ENCODE data around the gene PLEKHG2. TPM values are rescaled to one million over a fixed set of nuclear protein-coding genes. Genes with fewer than 3 reads are reported as not detected.
"Not testable (repeated sequence)": the region's sequence is repeated elsewhere in the genome, so short reads cannot be mapped to it uniquely, and the experiment has no call there.

PLEKHG2 gene
- total RNA-seq: 20.7 TPM

- peak; percentile 99 for DNase-seq (ENCODE audit: low read depth in 2 of 3, low spot score in 2 of 3)
Observed at GRCh38 chr19:39412100-39412866, at the start of gene PLEKHG2. Gene PLEKHG2 (plus strand): TSS chr19:39412669. CDS start chr19:39414087, 1,418 bp downstream.

- no peak for DNase-seq (ENCODE audit: low read depth in 2 of 3, low spot score in 2 of 3)
Observed at GRCh38 chr19:39362682-39363657, 49.5 kb upstream of the PLEKHG2 start.

GRCh38 chr19:39363901-39364457, 48.5 kb upstream of the PLEKHG2 start:
- no peak for DNase-seq (ENCODE audit: low read depth in 2 of 3, low spot score in 2 of 3)

GRCh38 chr19:39365531-39365930, 46.9 kb upstream of the PLEKHG2 start:
- DNase-seq (ENCODE audit: low read depth in 2 of 3, low spot score in 2 of 3): no peak

DNA sequence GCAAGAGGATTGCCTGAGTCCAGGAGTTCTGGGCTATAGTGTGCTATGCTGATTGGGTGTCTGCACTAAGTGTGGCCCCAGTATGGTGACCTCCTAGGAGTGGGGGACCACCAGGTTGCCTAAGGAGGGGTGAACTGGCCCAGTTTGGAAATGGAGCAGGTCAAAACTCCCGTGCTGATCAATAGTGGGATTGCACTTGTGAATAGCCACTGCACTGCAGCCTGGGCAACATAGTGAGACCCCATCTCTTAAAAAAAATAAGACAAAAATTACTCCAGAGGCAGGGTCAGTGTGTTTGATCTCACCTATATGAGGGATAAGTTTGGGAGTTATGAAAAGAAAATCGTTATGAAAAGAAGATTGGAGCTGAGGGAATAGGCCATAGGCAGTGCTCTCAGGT, 43.3 kb upstream of the PLEKHG2 start:
- no peak for DNase-seq (ENCODE audit: low read depth in 2 of 3, low spot score in 2 of 3)

DNA sequence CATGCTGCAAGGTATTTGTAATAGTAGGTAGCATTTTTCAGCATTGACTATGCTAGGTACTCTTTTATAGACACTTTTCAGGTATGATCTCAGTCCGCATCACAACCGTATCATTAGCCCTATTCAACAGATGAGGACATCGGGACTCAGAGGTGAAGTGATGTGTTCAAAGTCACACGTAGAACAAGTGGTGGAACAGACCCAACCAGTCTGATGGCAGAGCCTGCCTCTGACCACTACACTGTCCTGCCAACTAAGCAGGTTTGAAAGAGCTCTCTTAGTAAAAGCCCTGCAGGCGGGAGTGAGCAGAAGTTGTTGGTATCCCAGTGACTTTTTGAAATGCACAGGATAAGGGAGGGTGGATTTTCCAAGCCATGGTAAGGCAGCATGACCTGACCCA, 41.7 kb upstream of the PLEKHG2 start:
- no peak for DNase-seq (ENCODE audit: low read depth in 2 of 3, low spot score in 2 of 3)

DNA sequence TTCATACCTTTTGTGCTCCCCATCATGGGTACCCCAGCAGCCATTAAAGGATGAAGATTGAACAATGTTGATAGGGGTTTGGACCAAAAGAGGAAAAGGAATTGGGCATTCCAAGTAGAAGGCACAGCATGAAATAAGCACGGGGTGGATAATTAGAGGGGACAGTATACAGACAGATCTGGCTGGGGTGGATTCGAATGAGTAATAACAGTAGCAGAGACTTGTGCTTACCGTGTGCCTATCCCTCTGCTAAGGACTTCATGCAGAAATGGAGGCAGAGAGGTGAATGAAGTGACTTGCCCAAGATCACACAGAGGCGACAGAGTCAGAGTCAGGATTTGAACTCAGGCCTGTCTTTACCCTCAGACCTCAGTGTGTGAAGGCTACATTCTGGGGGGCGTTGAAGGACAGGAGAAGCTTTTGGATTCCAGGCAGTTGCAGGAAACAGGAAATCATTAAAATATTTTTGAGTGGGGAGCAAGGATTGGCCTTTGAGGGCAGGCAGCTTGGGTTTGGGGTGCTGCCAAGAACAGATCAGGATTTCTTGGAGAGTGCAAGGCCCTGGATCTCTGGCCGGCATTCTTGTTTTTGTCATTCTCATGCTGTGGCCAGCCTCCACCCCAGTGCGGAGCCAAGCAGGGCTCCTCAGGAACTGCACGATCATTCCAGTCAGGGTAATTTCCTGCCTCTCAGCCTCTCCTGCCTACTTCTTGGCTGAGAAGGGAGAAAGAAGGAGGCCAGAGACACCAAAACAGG, 40.2 kb upstream of the PLEKHG2 start:
- no peak for DNase-seq (ENCODE audit: low read depth in 2 of 3, low spot score in 2 of 3)

- DNase-seq (ENCODE audit: low read depth in 2 of 3, low spot score in 2 of 3): no peak
Observed at GRCh38 chr19:39372941-39373340, 39.5 kb upstream of the PLEKHG2 start.

DNA sequence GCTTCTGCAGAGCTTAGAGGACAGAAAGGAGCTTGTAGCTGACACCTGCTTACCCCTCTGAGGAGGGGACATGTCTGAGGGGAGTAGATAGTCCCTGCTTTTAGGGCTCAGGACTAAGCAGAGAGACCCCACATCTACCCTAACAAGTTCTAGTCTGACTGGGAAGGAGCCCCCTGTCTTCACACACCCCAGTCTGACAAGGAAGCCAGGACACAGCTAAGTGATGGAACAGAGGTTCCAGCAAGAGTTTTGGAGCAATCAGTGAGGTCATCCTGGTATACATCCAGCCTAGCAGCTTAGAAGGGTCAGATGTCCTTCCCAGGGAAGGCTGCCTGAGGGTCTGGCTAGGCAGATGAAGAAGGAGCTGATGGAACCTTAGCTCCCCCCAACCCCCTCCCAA, 36.5 kb upstream of the PLEKHG2 start:
- no peak for DNase-seq (ENCODE audit: low read depth in 2 of 3, low spot score in 2 of 3)

- DNase-seq (ENCODE audit: low read depth in 2 of 3, low spot score in 2 of 3): no peak
Observed at GRCh38 chr19:39377373-39378362, 34.8 kb upstream of the PLEKHG2 start.

DNA sequence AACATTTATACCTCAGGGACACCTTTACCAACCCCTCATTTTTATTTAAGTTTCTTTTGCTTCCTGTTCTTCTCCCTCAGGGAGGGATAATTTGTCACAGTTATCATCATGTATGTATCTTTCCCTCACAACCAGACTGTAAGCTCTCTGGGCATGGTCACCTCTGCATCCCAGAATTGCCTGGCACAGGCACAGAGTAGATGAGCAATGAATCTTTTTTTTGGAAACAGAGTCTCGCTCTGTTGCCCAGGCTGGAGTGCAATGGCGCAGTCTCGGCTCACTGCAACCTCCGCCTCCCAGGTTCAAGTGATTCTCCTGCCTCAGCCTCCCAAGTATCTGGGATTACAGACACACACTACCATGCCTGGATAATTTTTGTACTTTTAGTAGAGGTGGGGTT, 33.1 kb upstream of the PLEKHG2 start:
- DNase-seq (ENCODE audit: low read depth in 2 of 3, low spot score in 2 of 3): not testable (repeated sequence)

GRCh38 chr19:39379865-39380396, 32.5 kb upstream of the PLEKHG2 start:
- DNase-seq (ENCODE audit: low read depth in 2 of 3, low spot score in 2 of 3): no peak

DNA sequence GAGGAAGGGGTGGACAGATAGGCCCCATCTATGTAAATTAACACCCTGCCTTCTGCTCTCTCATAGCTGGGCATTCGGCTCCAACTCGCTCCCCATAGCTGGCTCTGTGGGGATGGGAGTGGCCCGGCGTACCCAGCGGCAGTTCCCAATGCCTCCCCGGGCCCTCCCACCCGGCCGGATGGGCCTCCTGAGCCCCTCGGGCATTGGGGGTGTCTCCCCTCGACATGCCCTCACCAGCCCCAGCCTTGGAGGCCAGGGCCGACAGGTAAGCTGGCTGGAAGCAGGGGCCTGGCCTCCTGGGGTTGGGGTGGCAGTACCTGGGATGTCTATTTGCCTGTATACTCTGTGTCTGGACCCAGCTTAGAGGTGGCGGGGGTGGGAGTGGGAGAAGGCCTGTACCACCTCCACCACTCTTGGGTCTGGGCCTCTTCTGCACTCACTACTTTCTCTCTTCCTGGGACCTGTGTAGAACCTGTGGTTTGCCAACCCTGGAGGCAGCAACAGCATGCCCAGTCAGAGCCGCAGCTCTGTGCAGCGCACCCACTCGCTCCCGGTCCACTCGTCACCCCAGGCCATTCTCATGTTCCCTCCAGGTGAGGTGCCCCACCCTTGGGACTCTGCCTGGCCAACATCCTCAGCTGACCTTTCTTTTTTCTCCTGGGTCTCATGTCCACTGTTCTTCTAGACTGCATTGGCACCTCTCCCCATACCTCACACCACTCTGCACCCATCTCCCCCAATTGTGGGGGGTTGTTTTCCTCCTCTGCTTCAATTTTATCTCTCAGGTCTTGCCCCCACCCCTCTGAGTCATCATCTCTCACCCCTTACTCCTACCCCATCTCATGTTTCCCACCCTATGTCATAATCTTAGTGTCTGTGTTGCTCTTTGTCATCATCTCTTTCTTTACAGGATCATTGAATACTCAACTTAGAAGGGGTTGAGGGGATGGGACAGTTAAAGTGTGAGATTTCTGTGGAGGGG, 31.7 kb upstream of the PLEKHG2 start:
- no peak for DNase-seq (ENCODE audit: low read depth in 2 of 3, low spot score in 2 of 3)

- DNase-seq (ENCODE audit: low read depth in 2 of 3, low spot score in 2 of 3): no peak
Observed at GRCh38 chr19:39381910-39382611, 30.4 kb upstream of the PLEKHG2 start.

- DNase-seq (ENCODE audit: low read depth in 2 of 3, low spot score in 2 of 3): no peak
Observed at GRCh38 chr19:39382991-39383828, 29.3 kb upstream of the PLEKHG2 start.

DNA sequence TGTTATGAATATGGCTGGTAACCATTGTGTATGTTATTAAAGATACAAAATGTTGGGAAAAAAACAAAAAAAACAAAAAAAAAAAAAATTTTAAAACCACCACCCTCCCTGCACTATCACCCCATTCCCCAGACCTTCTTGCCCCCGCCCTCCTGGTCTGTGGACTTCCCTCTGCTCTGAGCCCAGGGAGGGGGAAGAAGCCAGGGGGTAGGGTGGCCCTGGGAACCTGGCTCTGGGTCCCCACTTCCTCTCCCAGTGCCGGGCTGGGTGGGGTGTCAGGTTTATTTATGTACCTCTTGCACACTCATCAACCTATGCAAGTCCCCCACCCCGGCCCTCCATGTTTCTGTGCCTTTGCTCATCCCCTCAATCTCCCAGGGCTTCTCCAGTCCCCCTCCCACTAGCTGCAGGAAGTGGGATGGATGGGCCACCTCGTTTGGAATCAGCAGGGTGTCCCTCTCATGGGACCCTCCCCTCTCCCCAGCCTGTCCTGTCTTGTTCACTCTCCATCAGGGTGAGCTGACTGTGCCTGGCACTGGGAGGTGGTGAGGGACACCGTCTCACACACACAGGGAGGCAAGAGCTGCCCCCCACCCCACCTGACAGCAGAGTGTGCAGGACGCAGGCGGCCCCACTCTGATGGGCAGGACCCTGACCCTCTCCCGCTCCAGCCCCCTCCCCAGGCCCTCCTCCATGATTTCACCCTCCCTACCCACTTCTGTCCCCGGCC, 27.5 kb upstream of the PLEKHG2 start:
- no peak for DNase-seq (ENCODE audit: low read depth in 2 of 3, low spot score in 2 of 3)
